GM18951 (cell line): Measurements from ENCODE around the gene TRIM61.
"Not testable (repeated sequence)": the region's sequence is repeated elsewhere in the genome, so short reads cannot be mapped to it uniquely, and the experiment has no call there.

Experiments
- POLR2A ChIP-seq: IDR thresholded peaks from 4 replicates; pipeline ENCODE4 v1.6.1; 2011; ENCODE audit warnings: mild to moderate bottlenecking; ENCODE audit not compliant: insufficient read length, insufficient read depth; ENCODE audit errors: extremely low read depth
- in situ Hi-C: fragments of 300-500 bp; cut with MboI; formaldehyde crosslinking; loops from one replicate; pipeline ENCODE4 v1.12.0; 2022; ENCODE audit warnings: low sequenced_read_pairs, mixed read lengths, inconsistent platforms; ENCODE audit not compliant: unreplicated experiment

TRIM61 gene

DNA sequence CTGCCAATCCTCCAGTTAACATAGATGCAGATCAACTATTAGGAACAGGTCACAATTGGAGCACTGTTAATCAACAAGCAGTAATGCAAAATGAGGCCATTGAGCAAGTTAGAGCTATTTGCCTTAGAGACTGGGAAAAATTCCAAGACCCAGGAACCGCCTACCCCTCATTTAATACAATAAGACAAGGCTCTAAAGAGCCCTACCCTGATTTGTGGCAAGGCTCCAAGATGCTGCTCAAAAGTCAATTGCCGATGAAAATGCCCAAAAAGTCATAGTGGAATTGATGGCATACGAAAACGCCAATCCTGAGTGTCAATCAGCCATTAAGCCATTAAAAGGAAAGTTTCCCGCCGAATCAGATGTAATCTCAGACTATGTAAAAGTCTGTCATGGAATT, 20.5 kb upstream of the TRIM61 start:
- TF ChIP-seq POLR2A: no peak
- in situ Hi-C loops: no loop called here

DNA sequence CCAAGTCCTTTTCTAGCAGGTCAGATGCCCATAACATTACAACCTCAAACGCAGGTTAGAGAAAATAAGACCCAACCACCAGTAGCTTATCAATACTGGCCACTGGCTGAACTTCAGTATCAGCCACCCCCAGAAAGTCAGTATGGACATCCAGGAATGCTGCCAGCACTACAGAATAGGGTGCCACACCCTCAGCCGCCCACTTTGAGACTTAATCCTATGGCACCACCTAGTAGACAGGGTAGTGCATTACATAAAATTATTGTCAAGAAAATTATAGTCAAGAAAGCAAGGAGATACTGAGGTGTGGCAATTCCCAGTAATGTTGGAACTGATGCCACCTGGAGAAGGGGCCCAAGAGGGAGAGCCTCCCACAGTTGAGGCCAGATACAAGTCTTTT, 19.9 kb upstream of the TRIM61 start:
- TF ChIP-seq POLR2A: no peak
- in situ Hi-C loops: no loop called here

DNA sequence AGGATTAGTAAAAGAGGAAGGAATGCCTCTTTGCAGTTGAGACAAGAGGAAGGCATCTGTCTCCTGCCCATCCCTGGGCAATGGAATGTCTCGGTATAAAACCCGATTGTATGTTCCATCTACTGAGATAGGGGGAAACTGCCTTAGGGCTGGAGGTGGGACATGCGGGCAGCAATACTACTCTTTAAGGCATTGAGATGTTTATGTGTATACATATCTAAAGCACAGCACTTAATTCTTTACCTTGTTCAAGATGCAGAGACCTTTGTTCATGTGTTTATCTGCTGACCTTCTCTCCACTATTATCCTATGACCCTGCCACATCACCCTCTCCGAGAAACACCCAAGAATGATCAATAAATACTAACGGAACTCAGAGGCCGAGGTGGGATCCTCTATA, 18.7 kb upstream of the TRIM61 start:
- in situ Hi-C loops: not testable (repeated sequence)

GRCh38 chr4:164990786-164991185, 13.3 kb upstream of the TRIM61 start:
- in situ Hi-C loops: not testable (repeated sequence)

DNA sequence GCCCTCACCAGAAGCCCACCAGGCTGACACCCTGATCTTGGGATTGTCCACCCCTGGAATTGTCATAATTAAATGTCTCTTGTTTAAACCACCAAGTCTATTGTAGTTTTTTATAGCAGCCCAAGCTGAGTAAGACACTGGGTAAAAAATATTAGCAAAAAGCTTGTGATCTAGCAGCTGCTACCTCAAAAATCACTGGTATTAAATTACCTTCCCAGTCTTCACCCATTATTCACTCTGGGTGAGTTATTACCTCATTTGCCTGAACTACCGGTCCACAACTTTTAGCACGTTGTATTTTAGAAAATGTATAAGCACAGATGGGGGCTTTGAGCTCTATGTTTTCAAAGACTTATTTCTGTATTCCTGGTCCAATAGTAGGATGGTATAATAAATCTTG, 12.0 kb upstream of the TRIM61 start:
- in situ Hi-C loops: no loop called here
- TF ChIP-seq POLR2A: no peak

GRCh38 chr4:164971929-164972328, 5.5 kb downstream of the TRIM61 start:
- in situ Hi-C loops: not testable (repeated sequence)

GRCh38 chr4:164959896-164960295, 17.6 kb downstream of the TRIM61 start:
- in situ Hi-C loops: no loop called here
- TF ChIP-seq POLR2A: no peak

DNA sequence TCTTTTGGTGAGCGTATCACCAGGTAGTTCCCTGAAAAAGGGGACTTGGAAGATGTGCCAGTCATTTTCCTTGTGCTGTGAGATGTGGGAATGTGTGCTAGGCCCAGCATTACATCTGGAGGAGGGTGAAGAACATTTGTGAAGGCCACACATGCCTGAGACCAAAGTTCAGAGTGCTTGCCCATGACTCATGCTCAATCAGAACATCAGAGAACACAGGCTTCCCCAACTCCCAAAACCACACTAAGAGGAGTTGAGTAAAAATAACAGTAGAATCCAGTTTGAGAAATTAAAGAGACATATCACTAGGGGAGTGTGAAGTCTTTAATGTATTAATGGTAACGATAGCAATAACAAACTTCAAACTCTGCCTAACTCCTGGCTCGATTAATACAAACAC, 18.0 kb downstream of the TRIM61 start:
- in situ Hi-C loops: not testable (repeated sequence)

GRCh38 chr4:164956766-164957643, 20.5 kb downstream of the TRIM61 start:
- peak; percentile 83 for TF ChIP-seq POLR2A
- in situ Hi-C loops: no loop called here

DNA sequence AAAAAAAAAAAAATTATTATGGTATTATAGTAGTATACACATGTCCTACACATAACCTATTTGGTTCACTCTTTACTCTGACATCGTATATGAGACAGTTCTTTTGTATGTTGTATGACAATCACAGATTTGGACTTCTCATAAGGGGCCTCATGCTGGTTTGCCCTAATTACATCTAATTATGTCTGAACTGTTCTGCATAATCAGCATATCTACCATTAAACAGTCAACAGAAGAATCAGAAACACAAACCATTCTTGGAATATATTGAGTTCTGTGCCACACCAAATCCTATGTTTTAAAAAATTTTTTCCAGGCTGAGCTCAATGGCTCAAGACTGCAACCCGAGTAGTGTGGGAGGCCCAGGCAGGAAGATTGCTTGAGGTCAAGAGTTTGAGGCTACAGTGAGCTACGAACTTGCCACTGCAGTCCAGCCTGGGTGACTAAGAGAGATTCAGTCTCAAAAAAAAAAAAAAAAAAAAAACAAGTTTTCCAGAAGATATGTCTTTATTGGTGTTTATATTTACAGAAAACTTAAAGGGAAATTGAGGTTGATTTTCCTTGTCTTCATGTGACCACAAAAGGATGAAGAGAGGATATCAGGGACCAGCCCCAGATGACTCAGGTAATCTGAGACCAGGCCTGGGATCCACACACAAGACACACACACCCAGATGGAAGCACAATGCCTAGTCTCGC, 22.2 kb downstream of the TRIM61 start:
- no peak for TF ChIP-seq POLR2A
- in situ Hi-C loops: no loop called here

GRCh38 chr4:164952551-164952950, 24.9 kb downstream of the TRIM61 start:
- no peak for TF ChIP-seq POLR2A
- in situ Hi-C loops: no loop called here

DNA sequence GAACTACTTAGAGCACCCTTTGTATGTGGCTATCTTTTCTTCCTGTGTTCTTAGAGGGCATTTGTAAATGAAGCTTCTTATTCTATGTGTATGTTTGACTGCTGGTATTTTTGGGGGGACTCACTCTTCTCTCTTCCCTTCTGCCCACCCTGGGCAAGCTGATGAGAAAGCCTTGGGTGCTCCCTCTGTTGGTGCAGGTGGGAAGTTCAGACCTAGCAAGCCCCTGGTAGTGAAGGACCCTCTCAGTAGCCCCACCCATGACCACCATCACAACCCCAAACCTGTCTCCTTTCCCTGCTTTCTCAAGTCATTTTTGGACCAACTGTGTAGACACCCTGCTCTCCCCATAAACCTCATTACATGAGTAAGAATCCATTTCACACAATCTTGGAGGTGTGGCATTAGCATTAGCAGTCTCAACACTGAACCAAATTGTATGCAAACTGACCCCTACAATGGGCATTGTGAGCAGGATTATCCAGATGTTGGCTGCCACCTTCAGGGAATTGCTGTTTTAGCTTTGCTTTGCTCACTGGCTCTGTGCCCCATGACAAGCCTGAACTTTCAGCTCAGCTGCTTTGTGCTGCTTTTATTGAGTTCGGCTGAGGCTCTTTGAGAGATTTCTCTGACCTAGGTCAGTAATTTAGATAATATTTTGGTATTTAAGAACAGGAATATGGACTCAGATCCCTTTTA, 27.9 kb downstream of the TRIM61 start:
- in situ Hi-C loops: no loop called here
- no peak for TF ChIP-seq POLR2A

DNA sequence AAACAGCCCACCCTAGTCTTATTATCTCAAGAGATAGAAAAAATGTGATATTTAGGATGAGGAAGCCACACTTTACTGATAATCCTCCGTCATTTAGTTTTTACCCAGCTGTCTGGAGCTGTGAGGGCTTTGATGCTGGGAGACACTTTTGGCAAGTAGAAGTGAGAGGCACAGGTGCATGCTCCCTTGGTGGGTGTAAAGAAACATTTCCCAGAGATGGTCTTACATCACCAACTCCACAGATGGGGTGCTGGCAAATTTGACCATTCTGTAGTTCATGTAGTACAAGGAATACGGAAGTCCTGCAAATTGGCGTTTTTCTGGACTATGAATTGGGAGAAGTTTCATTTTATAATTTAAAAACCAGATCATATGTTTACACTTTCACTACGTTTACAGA, 28.5 kb downstream of the TRIM61 start:
- in situ Hi-C loops: no loop called here
- no peak for TF ChIP-seq POLR2A

DNA sequence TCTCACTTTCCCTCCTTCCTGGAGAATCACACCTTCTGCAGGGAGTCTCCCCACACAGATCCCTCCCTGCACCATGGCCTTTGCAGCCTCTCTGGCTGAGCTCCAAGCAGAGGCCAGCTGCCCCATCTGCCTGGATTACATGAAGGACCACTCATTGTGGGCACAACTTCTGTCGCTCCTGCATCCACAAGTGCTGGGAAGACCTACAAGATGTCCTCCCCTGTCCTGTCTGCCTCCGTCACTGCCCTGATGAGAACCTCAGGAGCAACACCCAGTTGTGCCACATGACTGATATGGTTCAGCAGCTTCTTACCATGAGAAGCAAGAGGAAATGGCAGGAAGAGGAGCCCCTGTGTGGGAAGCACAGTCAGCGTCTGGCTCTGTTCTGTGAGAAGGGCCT, 29.5 kb downstream of the TRIM61 start:
- in situ Hi-C loops: not testable (repeated sequence)
